ENCODE results near the gene CORO7.

CORO7 gene

GRCh38 chr16:4426021-4426684 is 9.8 kb upstream of the CORO7 start:
- WGBS: 4% methylated on average over 31 of the region's 31 CpGs
- no peaks in the 10 kb centered on the region for H3K27me3 ChIP-seq (ENCODE audit: insufficient read depth, low read length)
- peak overlapping the region; percentile 93 for H3K9ac ChIP-seq (ENCODE audit: low read depth, low read length)
- no peaks in the 10 kb centered on the region for H3K9me3 ChIP-seq (ENCODE audit: insufficient read depth, low read depth, low read length)
- H3K27ac ChIP-seq (ENCODE audit: low read depth, low read length): peak overlapping the region; percentile 96
- peak overlapping the region; percentile 86 for H3K4me3 ChIP-seq (ENCODE audit: low read length)
- peaks cover 13% of the 10 kb centered on the region for H3K36me3 ChIP-seq (ENCODE audit: insufficient read depth, low read length)
- peaks cover 4% of the 10 kb centered on the region; the same call in 1 of the 2 replicates for H3K4me1 ChIP-seq (ENCODE audit: insufficient read depth, low read length)

DNA sequence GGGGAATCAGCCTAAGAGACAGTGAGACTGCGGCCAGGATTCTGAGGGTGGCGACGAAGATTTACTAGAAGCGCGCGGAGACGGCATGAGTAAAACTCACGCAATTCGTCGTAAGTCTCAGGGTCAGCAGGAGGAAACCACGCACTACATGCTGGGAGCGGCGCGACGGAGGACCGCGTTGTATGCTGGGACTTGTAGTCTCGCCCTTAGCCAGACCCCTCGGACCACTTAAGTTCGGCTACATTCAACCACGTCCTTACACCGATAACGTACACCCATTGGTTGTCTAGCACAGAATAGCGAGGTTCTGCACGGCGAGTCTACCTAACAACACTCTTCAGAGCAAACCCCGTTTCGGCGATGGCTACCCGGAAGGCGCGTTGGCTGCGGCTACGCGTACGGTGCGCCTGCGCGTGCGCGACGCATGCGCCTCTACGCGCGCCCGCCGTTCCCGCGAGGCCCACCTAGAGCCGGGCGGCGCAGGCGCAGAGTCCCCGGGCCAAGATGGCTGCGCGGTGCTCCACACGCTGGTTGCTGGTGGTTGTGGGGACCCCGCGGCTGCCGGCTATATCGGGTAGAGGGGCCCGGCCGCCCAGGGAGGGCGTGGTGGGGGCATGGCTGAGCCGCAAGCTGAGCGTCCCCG is 9.1 kb upstream of the CORO7 start, which contains the start of gene DNAJA3:
TSS of gene DNAJA3 (plus strand) at position 491 of the 643 bp plus-strand sequence. CDS start at position 505, 14 bp downstream.
- peaks cover 4% of the 10 kb centered on the region; the same call in 1 of the 2 replicates for H3K4me1 ChIP-seq (ENCODE audit: insufficient read depth, low read length)
- H3K27ac ChIP-seq (ENCODE audit: low read depth, low read length): peak within 1 kb of the TSS; percentile 96
- H3K9me3 ChIP-seq (ENCODE audit: insufficient read depth, low read depth, low read length): no peaks in the 10 kb centered on the region
- WGBS: under 1% methylated on average over 68 of the region's 68 CpGs
- peak within 1 kb of the TSS; percentile 93 for H3K9ac ChIP-seq (ENCODE audit: low read depth, low read length)
- peak within 1 kb of the TSS; percentile 86 for H3K4me3 ChIP-seq (ENCODE audit: low read length)
- H3K36me3 ChIP-seq (ENCODE audit: insufficient read depth, low read length): peaks cover 10% of the 10 kb centered on the region; the same call in 1 of the 2 replicates
- H3K27me3 ChIP-seq (ENCODE audit: insufficient read depth, low read length): no peaks in the 10 kb centered on the region

DNA sequence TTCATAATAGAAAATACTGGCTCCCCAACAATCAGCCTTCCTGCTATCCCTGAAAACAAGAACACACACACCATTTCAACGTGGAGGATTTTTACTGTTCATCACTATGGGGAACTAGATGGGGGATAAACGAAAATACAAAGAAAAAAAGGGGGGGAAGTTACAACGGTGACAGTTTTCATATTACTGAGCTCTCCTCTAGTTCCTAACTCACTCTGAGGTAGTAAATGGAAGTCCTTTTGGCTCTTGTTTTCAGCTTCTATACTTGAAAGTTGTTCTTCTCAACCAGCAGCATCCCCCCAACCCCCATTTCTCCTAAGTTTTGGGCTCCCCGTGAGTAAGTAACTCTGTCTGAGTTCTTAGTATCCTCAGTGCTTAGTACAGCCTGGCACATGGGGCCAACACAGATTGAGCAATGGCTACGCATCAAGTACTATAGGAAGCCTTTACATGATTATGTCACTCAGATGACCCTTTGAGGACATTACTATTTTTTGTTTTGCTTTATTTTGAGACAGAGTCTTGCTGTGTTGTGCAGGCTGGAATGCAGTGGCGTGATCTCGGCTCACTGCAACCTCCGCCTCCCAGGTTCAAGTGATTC is 4.2 kb upstream of the CORO7 start:
- peaks cover 6% of the 10 kb centered on the region; the same call in 1 of the 2 replicates for H3K27me3 ChIP-seq (ENCODE audit: insufficient read depth, low read length)
- H3K9ac ChIP-seq (ENCODE audit: low read depth, low read length): no peak overlapping the region
- no peaks in the 10 kb centered on the region for H3K9me3 ChIP-seq (ENCODE audit: insufficient read depth, low read depth, low read length)
- no peaks in the 10 kb centered on the region for H3K36me3 ChIP-seq (ENCODE audit: insufficient read depth, low read length)
- no peak overlapping the region for H3K4me3 ChIP-seq (ENCODE audit: low read length)
- no peak overlapping the region for H3K27ac ChIP-seq (ENCODE audit: low read depth, low read length)
- 94% methylated on average over 5 of the region's 8 CpGs for WGBS
- H3K4me1 ChIP-seq (ENCODE audit: insufficient read depth, low read length): peaks cover 4% of the 10 kb centered on the region; the same call in 1 of the 2 replicates

DNA sequence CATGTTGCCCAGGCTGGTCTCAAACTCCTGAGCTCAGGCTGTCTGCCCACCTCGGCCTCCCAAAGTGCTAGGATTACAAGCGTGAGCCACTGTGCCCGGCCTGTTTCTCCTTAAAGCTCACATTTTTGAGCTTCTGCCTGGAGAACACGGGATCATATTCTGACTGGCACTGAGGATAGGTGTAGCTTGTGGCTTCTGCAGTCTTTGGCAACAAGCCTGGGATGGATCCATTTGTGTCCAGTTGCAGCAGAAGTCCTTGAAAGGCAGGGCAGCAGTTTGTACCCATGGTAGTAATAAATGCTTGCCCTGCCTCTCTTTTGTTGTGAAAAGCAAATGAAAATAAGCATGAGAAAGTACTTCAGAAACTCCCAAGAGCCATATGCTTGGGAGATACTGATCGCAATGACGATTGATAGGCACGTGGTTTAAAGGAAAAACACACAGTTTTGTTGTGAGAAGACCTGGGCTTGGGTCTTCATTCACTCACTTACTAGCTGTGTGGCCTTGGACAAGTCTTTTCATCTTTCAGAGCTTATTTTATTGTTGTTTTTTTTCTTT is 3.1 kb upstream of the CORO7 start:
- Histone ChIP-seq H3K9ac (ENCODE audit: low read depth, low read length) (no peak overlapping the region), H3K4me1 (ENCODE audit: insufficient read depth, low read length) (peaks cover 3% of the 10 kb centered on the region; the same call in 1 of the 2 replicates), H3K27me3 (ENCODE audit: insufficient read depth, low read length) (peaks cover 6% of the 10 kb centered on the region; the same call in 1 of the 2 replicates), H3K27ac (ENCODE audit: low read depth, low read length) (no peak overlapping the region), H3K4me3 (ENCODE audit: low read length) (no peak overlapping the region), H3K36me3 (ENCODE audit: insufficient read depth, low read length) (no peaks in the 10 kb centered on the region), H3K9me3 (ENCODE audit: insufficient read depth, low read depth, low read length) (no peaks in the 10 kb centered on the region)
- WGBS: 79% methylated on average over 7 of the region's 7 CpGs

DNA sequence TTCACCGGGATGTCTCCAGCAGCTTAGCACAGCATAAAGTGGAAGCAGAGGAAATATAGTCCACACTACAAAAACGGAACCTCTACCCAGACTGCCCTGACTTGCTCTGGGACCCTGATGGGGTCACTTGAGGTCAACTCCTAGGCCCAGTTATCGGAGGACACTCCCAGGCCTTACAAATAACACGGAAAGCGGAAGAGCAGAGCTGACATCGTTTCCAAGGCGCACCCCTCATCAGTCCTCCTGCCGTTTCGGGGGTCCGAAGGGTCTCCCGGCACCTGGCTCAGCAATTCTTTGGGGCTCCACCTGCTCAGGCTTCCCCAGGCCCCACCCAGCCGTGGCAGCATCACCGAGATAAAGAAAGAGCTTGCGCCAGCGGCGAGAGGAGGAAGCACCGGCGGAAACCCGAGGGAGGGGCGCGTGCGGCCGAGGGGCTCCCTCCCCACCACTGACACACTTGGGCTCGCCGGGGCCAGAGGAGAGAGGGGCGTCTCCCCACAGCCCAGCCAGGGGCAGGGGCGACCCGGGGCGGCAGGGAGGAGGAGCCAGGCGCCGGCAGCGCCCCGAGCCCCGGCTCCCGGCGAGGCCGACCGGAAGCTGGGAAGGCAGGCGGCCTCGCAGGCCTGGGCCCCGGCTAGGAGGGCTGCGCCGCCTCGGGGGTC is 727 bp downstream of the CORO7 start:
- Histone ChIP-seq H3K27ac (ENCODE audit: low read depth, low read length) (no peak overlapping the region), H3K4me1 (ENCODE audit: insufficient read depth, low read length) (peaks cover 3% of the 10 kb centered on the region; the same call in 1 of the 2 replicates), H3K9me3 (ENCODE audit: insufficient read depth, low read depth, low read length) (no peaks in the 10 kb centered on the region), H3K27me3 (ENCODE audit: insufficient read depth, low read length) (peaks cover 6% of the 10 kb centered on the region; the same call in 1 of the 2 replicates), H3K9ac (ENCODE audit: low read depth, low read length) (peak overlapping the region; percentile 62), H3K36me3 (ENCODE audit: insufficient read depth, low read length) (peaks cover 6% of the 10 kb centered on the region; the same call in 1 of the 2 replicates), H3K4me3 (ENCODE audit: low read length) (peak overlapping the region; percentile 77)
- whole genome bisulfite sequencing: 7% methylated on average over 44 of the region's 44 CpGs

GRCh38 chr16:4414187-4414917 is 2.0 kb downstream of the CORO7 start:
- Histone ChIP-seq H3K9me3 (ENCODE audit: insufficient read depth, low read depth, low read length) (no peaks in the 10 kb centered on the region), H3K4me3 (ENCODE audit: low read length) (no peak overlapping the region), H3K36me3 (ENCODE audit: insufficient read depth, low read length) (peaks cover 6% of the 10 kb centered on the region; the same call in 1 of the 2 replicates), H3K27me3 (ENCODE audit: insufficient read depth, low read length) (peaks cover 6% of the 10 kb centered on the region; the same call in 1 of the 2 replicates), H3K4me1 (ENCODE audit: insufficient read depth, low read length) (peaks cover 3% of the 10 kb centered on the region; the same call in 1 of the 2 replicates), H3K27ac (ENCODE audit: low read depth, low read length) (no peak overlapping the region), H3K9ac (ENCODE audit: low read depth, low read length) (no peak overlapping the region)
- WGBS: 88% methylated on average over 7 of the region's 7 CpGs

DNA sequence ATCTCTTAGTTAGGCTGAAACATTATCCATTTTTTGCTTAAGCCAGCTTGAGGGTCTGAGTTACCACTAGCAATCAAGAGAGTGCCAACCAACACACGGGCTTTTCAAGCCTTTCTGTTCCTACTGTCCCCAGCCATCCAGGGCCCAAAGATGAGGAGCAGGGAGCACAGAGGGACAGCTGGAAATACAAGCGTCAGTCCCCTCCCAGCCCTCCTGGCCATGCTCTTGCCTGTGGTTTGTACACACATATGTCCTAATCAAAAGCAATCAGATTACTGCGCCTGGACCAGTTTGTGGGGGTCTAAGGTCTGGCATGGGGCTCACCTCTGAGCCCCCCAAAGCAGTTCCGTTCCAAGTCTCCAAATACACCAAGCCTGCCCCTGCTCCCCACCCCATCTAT is 3.5 kb downstream of the CORO7 start:
- WGBS: 95% methylated on average over 4 of the region's 4 CpGs
- no peak overlapping the region for H3K4me3 ChIP-seq (ENCODE audit: low read length)
- H3K4me1 ChIP-seq (ENCODE audit: insufficient read depth, low read length): peaks cover 3% of the 10 kb centered on the region; the same call in 1 of the 2 replicates
- H3K27me3 ChIP-seq (ENCODE audit: insufficient read depth, low read length): peaks cover 6% of the 10 kb centered on the region; the same call in 1 of the 2 replicates
- no peak overlapping the region for H3K27ac ChIP-seq (ENCODE audit: low read depth, low read length)
- H3K9ac ChIP-seq (ENCODE audit: low read depth, low read length): no peak overlapping the region
- no peaks in the 10 kb centered on the region for H3K9me3 ChIP-seq (ENCODE audit: insufficient read depth, low read depth, low read length)
- H3K36me3 ChIP-seq (ENCODE audit: insufficient read depth, low read length): peaks cover 6% of the 10 kb centered on the region; the same call in 1 of the 2 replicates

GRCh38 chr16:4412159-4412558 is 4.2 kb downstream of the CORO7 start:
- Histone ChIP-seq H3K4me1 (ENCODE audit: insufficient read depth, low read length) (peaks cover 3% of the 10 kb centered on the region; the same call in 1 of the 2 replicates), H3K9ac (ENCODE audit: low read depth, low read length) (no peak overlapping the region), H3K36me3 (ENCODE audit: insufficient read depth, low read length) (peaks cover 8% of the 10 kb centered on the region; the same call in 1 of the 2 replicates), H3K27ac (ENCODE audit: low read depth, low read length) (no peak overlapping the region), H3K9me3 (ENCODE audit: insufficient read depth, low read depth, low read length) (no peaks in the 10 kb centered on the region), H3K4me3 (ENCODE audit: low read length) (no peak overlapping the region), H3K27me3 (ENCODE audit: insufficient read depth, low read length) (peaks cover 2% of the 10 kb centered on the region; the same call in 1 of the 2 replicates)
- 91% methylated on average over 8 of the region's 8 CpGs for WGBS

GRCh38 chr16:4411684-4412083 is 4.7 kb downstream of the CORO7 start:
- 94% methylated on average over 16 of the region's 16 CpGs for WGBS
- H3K27ac ChIP-seq (ENCODE audit: low read depth, low read length): no peak overlapping the region
- H3K9me3 ChIP-seq (ENCODE audit: insufficient read depth, low read depth, low read length): no peaks in the 10 kb centered on the region
- H3K4me1 ChIP-seq (ENCODE audit: insufficient read depth, low read length): peaks cover 3% of the 10 kb centered on the region; the same call in 1 of the 2 replicates
- no peak overlapping the region for H3K4me3 ChIP-seq (ENCODE audit: low read length)
- H3K36me3 ChIP-seq (ENCODE audit: insufficient read depth, low read length): peaks cover 8% of the 10 kb centered on the region; the same call in 1 of the 2 replicates
- H3K27me3 ChIP-seq (ENCODE audit: insufficient read depth, low read length): no peaks in the 10 kb centered on the region
- no peak overlapping the region for H3K9ac ChIP-seq (ENCODE audit: low read depth, low read length)
